ENCODE measurements around the gene ATG2A. TPM values are rescaled to one million over a fixed set of nuclear protein-coding genes. Genes with fewer than 3 reads are reported as not detected.

Gene ATG2A
- total RNA-seq, 6 experiments from 2014 or later: 19.0 to 21.7 (median 20.0) TPM

GRCh38 chr11:64870176-64870892 is 46.7 kb downstream of the ATG2A start:
- peak; percentile 48 for DNase-seq
- Mint-ChIP-seq H3K4me1 (ENCODE audit: low read depth) (peaks cover 81% of the 10 kb centered on the region), H3K27ac (peak overlapping the region; percentile 91), H3K36me3 (ENCODE audit: low read depth) (peaks cover 51% of the 10 kb centered on the region), H3K27me3 (ENCODE audit: insufficient read depth) (no peaks in the 10 kb centered on the region; the same call in 1 of the 2 replicates), H3K4me3 (peak overlapping the region; percentile 79), H3K9me3 (peaks cover 5% of the 10 kb centered on the region; the same call in 1 of the 2 replicates)
- 0 out of 2 replicates have a peak, but pooled peaks have one; percentile 20 for TF ChIP-seq CTCF (IDR thresholded peaks at IDR 0.05)

- Mint-ChIP-seq H3K27me3 (ENCODE audit: insufficient read depth) (no peaks in the 10 kb centered on the region), H3K4me1 (ENCODE audit: low read depth) (peaks cover 81% of the 10 kb centered on the region), H3K4me3 (peak overlapping the region; percentile 79), H3K9me3 (peaks cover 5% of the 10 kb centered on the region; the same call in 1 of the 2 replicates), H3K27ac (peak overlapping the region; percentile 91), H3K36me3 (ENCODE audit: low read depth) (peaks cover 46% of the 10 kb centered on the region)
- DNase-seq: no peak
- TF ChIP-seq CTCF (IDR thresholded peaks at IDR 0.05): peak; percentile 67
Observed at GRCh38 chr11:64869571-64870175, 47.3 kb downstream of the ATG2A start.

GRCh38 chr11:64868904-64869570 is 48.0 kb downstream of the ATG2A start:
- Mint-ChIP-seq H3K36me3 (ENCODE audit: low read depth) (peaks cover 40% of the 10 kb centered on the region), H3K27me3 (ENCODE audit: insufficient read depth) (no peaks in the 10 kb centered on the region; the same call in 1 of the 2 replicates), H3K4me3 (peak overlapping the region; percentile 79), H3K9me3 (peaks cover 5% of the 10 kb centered on the region; the same call in 1 of the 2 replicates), H3K4me1 (ENCODE audit: low read depth) (peaks cover 82% of the 10 kb centered on the region), H3K27ac (peak overlapping the region; percentile 91)
- TF ChIP-seq CTCF (IDR thresholded peaks at IDR 0.05): no peak
- DNase-seq: peak; percentile 69

GRCh38 chr11:64867748-64868462 is 49.1 kb downstream of the ATG2A start:
- H3K4me3 Mint-ChIP-seq: peak overlapping the region; percentile 58
- H3K27me3 Mint-ChIP-seq (ENCODE audit: insufficient read depth): peaks cover 1% of the 10 kb centered on the region; the same call in 1 of the 2 replicates
- H3K36me3 Mint-ChIP-seq (ENCODE audit: low read depth): peaks cover 35% of the 10 kb centered on the region
- DNase-seq: no peak
- H3K9me3 Mint-ChIP-seq: peaks cover 5% of the 10 kb centered on the region; the same call in 1 of the 2 replicates
- peaks cover 89% of the 10 kb centered on the region for H3K4me1 Mint-ChIP-seq (ENCODE audit: low read depth)
- peak overlapping the region; percentile 91; the same call in 1 of the 2 replicates for H3K27ac Mint-ChIP-seq
- TF ChIP-seq CTCF (IDR thresholded peaks at IDR 0.05): no peak

GRCh38 chr11:64866173-64866491 is 50.9 kb downstream of the ATG2A start:
- Mint-ChIP-seq H3K27me3 (ENCODE audit: insufficient read depth) (peaks cover 1% of the 10 kb centered on the region; the same call in 1 of the 2 replicates), H3K4me1 (ENCODE audit: low read depth) (peaks cover 83% of the 10 kb centered on the region), H3K9me3 (peaks cover 5% of the 10 kb centered on the region; the same call in 1 of the 2 replicates), H3K36me3 (ENCODE audit: low read depth) (peaks cover 23% of the 10 kb centered on the region), H3K27ac (peak overlapping the region; percentile 90), H3K4me3 (peak overlapping the region; percentile 76)
- no peak for DNase-seq
- TF ChIP-seq CTCF (IDR thresholded peaks at IDR 0.05): no peak
